Measurements from ENCODE around the gene EPN2. TPM values are rescaled to one million over a fixed set of nuclear protein-coding genes. Genes with fewer than 3 reads are reported as not detected.

The EPN2 gene
- total RNA-seq, 2 experiments from 2014 or later, result 20.1 to 20.4 TPM

- no peak for DNase-seq (ENCODE audit: low spot score)
- no peak overlapping the region for H3K27ac ChIP-seq (ENCODE audit: low read depth, low read length, poor library complexity, severe bottlenecking)
- H3K4me3 ChIP-seq (ENCODE audit: low read depth, low read length, poor library complexity, severe bottlenecking), result no peak overlapping the region
- H2AFZ ChIP-seq (ENCODE audit: low read length), result no peak overlapping the region
- H3K4me1 ChIP-seq (ENCODE audit: insufficient read depth, low read length, poor library complexity, severe bottlenecking), result peaks cover 25% of the 10 kb centered on the region
- H3K9me3 ChIP-seq (ENCODE audit: low read length), result no peaks in the 10 kb centered on the region
- H3K4me2 ChIP-seq (ENCODE audit: low read length), result no peak overlapping the region
- TF ChIP-seq EZH2phosphoT487 (IDR thresholded peaks at IDR 0.05; ENCODE audit: borderline replicate concordance, low read depth, low read length) (no peak), CTCF (conservative IDR thresholded peaks at IDR 0.05; ENCODE audit: low read length) (no peak)
- no peaks in the 10 kb centered on the region for H3K36me3 ChIP-seq (ENCODE audit: insufficient read depth, low read length)
- ChIA-PET POLR2A (interaction anchor here (0.6 to 1.6 kb wide), 2 partner anchors 17 to 140 kb away, joined by 3 read pairs; no protein-coding TSS in a partner anchor), CTCF (ENCODE audit: unreplicated experiment) (no interaction called here)
- BruUV-seq (replicated peaks), result no TSS peak
- intact Hi-C loops (cut with micrococcal nuclease; ENCODE audit: unreplicated experiment), result loop anchor here (10.0 kb wide), 1 partner anchor 274 kb away; the partner anchor contains the start of gene ALDH3A2
- H4K20me1 ChIP-seq (ENCODE audit: insufficient read depth, low read length), result no peaks in the 10 kb centered on the region
- H3K79me2 ChIP-seq (ENCODE audit: insufficient read depth, low read depth, low read length), result no peaks in the 10 kb centered on the region
- H3K9me2 ChIP-seq (ENCODE audit: insufficient read depth, low read length), result no peaks in the 10 kb centered on the region
Observed at GRCh38 chr17:19370493-19370960, 133.4 kb downstream of the EPN2 start.

- Histone ChIP-seq H3K27ac (ENCODE audit: low read depth, low read length, poor library complexity, severe bottlenecking) (no peak overlapping the region), H3K9me2 (ENCODE audit: insufficient read depth, low read length) (no peaks in the 10 kb centered on the region), H2AFZ (ENCODE audit: low read length) (no peak overlapping the region), H3K9me3 (ENCODE audit: low read length) (no peaks in the 10 kb centered on the region), H3K36me3 (ENCODE audit: insufficient read depth, low read length) (no peaks in the 10 kb centered on the region), H3K79me2 (ENCODE audit: insufficient read depth, low read depth, low read length) (no peaks in the 10 kb centered on the region), H3K4me3 (ENCODE audit: low read depth, low read length, poor library complexity, severe bottlenecking) (no peak overlapping the region), H3K4me2 (ENCODE audit: low read length) (no peak overlapping the region), H3K4me1 (ENCODE audit: insufficient read depth, low read length, poor library complexity, severe bottlenecking) (peaks cover 31% of the 10 kb centered on the region), H4K20me1 (ENCODE audit: insufficient read depth, low read length) (no peaks in the 10 kb centered on the region)
- CTCF ChIA-PET (ENCODE audit: unreplicated experiment), result no interaction called here
- intact Hi-C loops (cut with micrococcal nuclease; ENCODE audit: unreplicated experiment), result loop anchor here (10.0 kb wide), 1 partner anchor 273 kb away; the partner anchor contains the start of gene ALDH3A2
- no peak for DNase-seq (ENCODE audit: low spot score)
- TF ChIP-seq EZH2phosphoT487 (IDR thresholded peaks at IDR 0.05; ENCODE audit: borderline replicate concordance, low read depth, low read length) (no peak), CTCF (conservative IDR thresholded peaks at IDR 0.05; ENCODE audit: low read length) (no peak)
- POLR2A ChIA-PET, result interaction anchor here (0.6 kb wide), 2 partner anchors 21 to 139 kb away, joined by 3 to 5 read pairs; no protein-coding TSS in a partner anchor
- BruUV-seq (replicated peaks), result no TSS peak
Observed at GRCh38 chr17:19371259-19372010, 134.3 kb downstream of the EPN2 start.

GRCh38 chr17:19372011-19372370 is 134.8 kb downstream of the EPN2 start:
- H3K9me3 ChIP-seq (ENCODE audit: low read length), result no peaks in the 10 kb centered on the region
- H3K36me3 ChIP-seq (ENCODE audit: insufficient read depth, low read length), result no peaks in the 10 kb centered on the region
- no peak overlapping the region for H3K27ac ChIP-seq (ENCODE audit: low read depth, low read length, poor library complexity, severe bottlenecking)
- intact Hi-C loops (cut with micrococcal nuclease; ENCODE audit: unreplicated experiment), result loop anchor here (10.0 kb wide), 1 partner anchor 273 kb away; the partner anchor contains the start of gene ALDH3A2
- POLR2A ChIA-PET, result no interaction called here
- BruUV-seq (replicated peaks), result no TSS peak
- CTCF ChIA-PET (ENCODE audit: unreplicated experiment), result no interaction called here
- no peak for DNase-seq (ENCODE audit: low spot score)
- H3K4me2 ChIP-seq (ENCODE audit: low read length), result no peak overlapping the region
- peaks cover 36% of the 10 kb centered on the region for H3K4me1 ChIP-seq (ENCODE audit: insufficient read depth, low read length, poor library complexity, severe bottlenecking)
- H4K20me1 ChIP-seq (ENCODE audit: insufficient read depth, low read length), result no peaks in the 10 kb centered on the region
- no peak overlapping the region for H2AFZ ChIP-seq (ENCODE audit: low read length)
- H3K4me3 ChIP-seq (ENCODE audit: low read depth, low read length, poor library complexity, severe bottlenecking), result no peak overlapping the region
- no peaks in the 10 kb centered on the region for H3K9me2 ChIP-seq (ENCODE audit: insufficient read depth, low read length)
- no peak for TF ChIP-seq CTCF (conservative IDR thresholded peaks at IDR 0.05; ENCODE audit: low read length)
- TF ChIP-seq EZH2phosphoT487 (IDR thresholded peaks at IDR 0.05; ENCODE audit: borderline replicate concordance, low read depth, low read length), result no peak
- peaks cover 3% of the 10 kb centered on the region; the same call in 1 of the 2 replicates for H3K79me2 ChIP-seq (ENCODE audit: insufficient read depth, low read depth, low read length)

All from OCI-LY7 (cell line).